GM18909 (cell line): ENCODE results near the gene MEG3.

ENCODE experiments used
- ATAC-seq: cut with Tn5 transposase; IDR thresholded peaks from one replicate; pipeline ENCODE4 v1.9.1; 2021; ENCODE audit warnings: mild to moderate bottlenecking; ENCODE audit not compliant: unreplicated experiment, poor library complexity

Gene MEG3

GRCh38 chr14:100825713-100826331 is at the start of gene MEG3:
MEG3 (plus strand) TSS chr14:100826118.
- ATAC-seq, result no peak

- ATAC-seq, result no peak
Observed at GRCh38 chr14:100776681-100777365, 49.1 kb upstream of the MEG3 start.

DNA sequence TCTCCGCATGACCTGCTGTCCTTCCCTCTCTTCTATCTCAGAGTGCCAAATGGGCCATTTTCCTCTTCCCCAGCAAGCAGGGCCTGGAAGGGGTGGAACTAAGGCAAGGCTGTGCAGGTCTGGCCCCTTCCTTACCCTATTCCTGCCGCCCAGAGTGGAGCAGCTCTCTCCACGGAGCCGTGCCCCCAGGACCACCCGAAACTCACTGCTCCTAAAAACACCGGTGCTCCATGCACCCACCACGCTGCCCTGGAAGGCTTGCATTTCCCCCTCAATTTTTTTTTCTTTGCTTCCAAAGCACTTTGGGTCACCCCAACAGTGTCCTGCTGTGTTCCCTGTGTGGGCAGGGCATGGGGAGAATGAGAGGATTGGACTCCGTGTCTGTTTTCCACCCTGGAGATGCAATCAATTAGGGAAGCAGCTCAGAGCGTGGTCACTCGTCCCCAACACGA is 48.5 kb upstream of the MEG3 start:
- no peak for ATAC-seq

GRCh38 chr14:100777818-100778525 is 47.9 kb upstream of the MEG3 start:
- no peak for ATAC-seq

DNA sequence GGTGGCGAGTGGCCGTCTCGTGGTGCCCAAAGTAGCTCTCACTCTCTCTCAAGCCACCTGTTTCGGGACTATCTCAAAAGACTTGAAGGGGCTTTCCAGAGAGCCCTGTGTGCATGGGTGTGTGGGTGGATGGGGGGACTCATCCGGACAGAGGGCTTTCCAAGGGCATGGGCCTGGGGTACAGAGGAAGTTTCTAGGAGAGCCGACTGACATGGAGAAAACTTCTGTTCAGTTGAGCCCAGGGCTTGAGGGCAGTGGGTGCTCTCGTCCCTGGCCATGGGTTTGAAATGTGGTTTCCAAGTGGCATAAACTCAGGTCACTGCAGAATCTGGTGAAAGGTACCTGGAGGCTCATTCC is 47.4 kb upstream of the MEG3 start:
- no peak for ATAC-seq

GRCh38 chr14:100778951-100779690 is 46.8 kb upstream of the MEG3 start:
- ATAC-seq, result no peak

- ATAC-seq, result no peak
Observed at GRCh38 chr14:100779691-100780080, 46.2 kb upstream of the MEG3 start.

DNA sequence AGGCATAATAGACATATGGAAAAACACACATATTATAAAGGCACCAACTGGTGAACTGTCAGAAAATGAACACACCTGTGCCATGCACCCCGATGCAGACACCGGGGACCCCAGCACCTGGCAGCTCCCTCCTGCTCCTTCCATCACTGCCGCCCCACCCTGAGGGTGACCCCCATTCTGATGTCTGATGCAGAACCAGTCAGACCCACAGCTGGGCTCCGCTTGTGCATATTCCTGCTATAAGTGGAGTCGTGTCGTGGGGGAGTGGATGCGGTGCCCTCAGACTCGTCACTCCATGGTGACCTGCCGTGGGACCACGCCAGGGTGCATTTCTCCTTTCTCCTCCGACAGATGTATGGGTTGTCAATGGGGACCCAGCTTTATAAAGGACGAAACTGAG is 45.7 kb upstream of the MEG3 start:
- ATAC-seq, result no peak

GRCh38 chr14:100780646-100781355 is 45.1 kb upstream of the MEG3 start:
- ATAC-seq, result no peak

DNA sequence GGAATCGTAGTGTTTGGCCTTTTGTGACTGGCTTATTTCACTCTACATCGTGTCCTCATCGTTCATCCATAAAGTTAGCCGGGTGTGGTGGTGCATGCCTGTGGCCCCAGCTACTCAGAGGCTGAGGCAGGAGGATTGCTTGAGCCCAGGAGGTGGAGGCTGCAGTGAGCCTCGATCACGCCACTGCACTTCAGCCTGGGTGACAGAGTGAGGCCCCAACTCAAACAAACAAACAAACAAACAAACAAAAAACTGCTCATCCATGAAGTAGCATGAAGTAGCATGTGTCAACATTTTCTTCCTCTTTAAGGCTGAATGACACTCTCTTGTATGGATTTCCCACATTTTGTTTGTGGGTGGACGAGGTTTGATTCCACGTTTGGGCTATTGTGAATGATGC is 44.0 kb upstream of the MEG3 start:
- no peak for ATAC-seq

DNA sequence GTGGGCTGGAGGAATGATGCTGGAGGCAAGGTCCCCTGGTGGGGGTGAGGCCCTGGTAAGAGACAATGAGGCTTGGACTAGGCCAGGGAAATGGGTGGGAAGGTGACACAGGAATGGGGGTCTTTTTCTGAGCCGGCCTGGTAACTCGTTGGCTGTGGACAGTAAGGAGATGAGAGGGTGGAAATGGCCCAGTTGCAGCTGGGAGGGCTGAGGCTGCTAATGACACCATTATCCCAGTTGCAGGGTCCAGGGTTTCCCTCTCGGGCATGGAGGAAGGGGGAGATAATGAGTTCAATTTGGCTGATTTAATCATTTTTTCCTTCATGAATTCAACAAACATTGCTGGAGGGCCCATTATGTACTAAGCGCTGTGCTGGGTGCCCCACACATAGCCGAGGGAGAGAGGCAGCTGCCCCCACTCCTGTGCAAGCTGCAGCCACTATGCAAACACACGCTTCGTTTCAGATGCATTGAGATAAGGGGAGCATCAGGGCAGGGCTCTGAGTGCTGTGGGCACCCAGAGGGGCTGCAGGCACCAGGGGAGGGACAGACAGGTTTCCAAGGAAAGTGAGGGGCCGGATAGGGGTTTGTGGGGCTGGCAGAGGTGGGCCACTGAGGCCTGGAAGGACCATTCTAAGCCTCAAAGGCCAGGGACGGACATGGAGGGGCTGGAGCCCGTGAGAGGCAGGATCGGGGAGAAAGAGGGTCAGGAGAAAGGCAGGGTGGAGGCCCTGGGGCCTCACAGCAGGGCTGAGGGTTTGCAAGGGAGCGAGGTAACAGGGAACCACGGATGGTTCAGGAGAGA is 43.2 kb upstream of the MEG3 start:
- no peak for ATAC-seq

- ATAC-seq, result no peak
Observed at GRCh38 chr14:100783630-100784370, 42.1 kb upstream of the MEG3 start.

DNA sequence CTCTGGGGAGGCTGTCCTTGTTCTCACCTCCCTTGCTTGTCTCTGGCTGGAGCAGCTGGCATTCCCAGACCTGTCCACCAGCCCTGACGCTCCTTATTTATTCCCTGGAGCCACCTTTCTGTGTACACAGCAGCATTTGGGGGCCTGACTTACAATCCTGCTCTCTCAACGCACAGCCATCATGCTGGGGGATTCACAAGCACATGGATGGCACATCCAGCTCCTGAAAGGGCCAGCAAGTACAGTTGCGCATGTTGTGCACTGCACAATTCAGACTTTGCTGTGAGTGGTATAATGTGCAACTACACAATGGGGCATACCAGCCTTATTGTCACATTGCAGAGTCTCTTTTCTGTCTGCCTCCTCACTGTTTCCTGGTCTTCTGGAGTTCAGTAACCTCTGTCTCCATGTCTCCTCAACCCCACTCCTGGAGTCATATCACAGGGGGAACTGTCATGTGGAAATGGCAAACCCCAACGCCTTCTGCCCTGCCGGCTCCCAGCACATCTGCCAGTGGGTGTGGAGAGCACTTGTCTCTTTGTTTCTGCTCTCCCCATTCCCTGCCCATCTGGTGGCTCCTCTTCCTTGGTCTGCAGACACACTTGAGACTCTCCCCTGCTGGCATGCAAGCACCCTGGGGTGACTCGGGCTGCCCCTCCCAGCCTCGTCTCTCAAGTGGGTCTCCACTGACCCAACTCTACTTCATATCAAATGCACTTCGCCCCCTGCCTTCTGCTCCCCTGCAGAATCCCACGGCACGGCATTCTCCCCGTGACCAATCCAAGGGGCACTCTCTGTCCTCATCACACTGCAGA is 41.2 kb upstream of the MEG3 start:
- ATAC-seq, result no peak

DNA sequence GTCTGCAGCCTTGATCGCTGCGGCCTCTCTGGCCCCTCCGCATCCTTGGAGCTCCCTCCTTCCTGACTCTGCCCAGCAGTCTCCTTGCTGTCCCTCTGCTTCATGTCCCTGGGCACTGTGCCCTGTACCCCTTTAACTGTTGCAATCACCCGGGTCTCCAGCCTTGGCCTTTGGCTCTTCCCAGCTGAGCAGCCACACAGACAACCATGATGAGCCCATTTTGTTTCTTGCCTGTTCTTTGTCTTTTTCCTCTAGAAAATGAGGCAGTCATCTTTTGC is 40.6 kb upstream of the MEG3 start:
- ATAC-seq, result no peak

DNA sequence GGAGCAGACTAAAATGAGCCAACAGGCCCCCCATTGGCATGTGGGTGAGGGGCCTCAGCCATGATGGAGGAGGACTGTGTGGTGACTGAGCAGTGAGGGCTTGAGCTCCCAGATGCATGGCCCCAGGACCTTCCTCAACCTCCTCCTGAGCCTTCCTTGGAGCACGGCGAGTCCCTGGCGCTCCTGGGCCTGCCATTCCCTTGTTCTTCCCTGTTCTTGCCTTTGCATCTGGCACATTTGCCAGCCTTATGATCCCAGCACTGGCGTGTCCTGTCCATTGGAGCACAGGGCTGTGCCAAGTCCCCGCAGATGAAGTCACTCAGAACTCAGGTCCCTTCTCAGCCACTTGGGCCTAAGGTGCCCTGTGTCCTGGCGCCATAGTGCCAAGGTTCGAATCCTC is 40.3 kb upstream of the MEG3 start:
- ATAC-seq, result no peak

DNA sequence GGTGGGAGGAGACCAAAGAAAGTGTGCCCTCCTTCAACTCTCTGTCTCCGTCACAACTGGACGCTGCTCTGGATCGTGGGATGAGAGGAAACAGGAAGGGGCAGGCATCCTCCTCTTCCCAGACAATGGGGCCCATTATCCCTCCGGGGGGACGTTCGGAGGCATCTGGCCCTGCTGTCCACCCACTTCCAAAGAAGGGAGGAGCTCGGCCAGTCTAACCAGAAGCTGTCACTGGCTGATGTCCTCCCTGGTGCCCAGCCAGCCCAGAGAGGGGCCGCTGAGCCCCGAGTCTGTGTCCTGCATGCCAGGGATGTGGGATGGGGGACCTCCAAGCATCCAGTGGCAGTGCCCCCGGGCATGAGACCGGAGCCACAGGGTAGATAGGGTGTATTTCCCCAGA is 39.8 kb upstream of the MEG3 start:
- ATAC-seq, result no peak

DNA sequence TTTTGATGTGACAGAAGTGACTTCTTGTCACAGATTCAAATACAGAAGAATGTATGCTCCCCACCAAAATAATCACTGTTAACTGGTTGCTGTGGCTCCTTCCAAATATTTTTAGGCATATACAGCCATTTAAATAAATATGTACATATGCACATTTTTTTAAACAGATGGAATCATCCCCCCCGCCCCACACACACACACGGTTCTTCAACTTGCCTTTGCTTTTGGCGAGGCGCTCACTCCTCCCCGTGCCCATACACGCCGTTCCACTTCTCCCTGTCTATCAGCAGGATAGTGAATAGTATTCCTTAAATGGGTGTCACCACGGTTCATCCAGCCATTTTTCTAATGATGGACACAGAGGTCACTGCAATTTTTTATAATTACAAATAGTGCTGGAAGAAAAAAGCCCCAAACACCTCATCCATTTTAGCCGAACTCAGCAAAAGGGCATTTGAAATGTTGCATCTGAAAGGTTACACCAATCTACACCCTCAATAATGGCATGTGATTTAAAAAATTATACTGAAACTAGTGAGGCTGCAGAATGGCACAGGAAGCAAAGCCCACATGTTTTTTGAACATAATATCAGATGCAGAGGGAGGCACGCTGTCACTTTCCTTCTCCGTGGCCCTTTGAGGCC is 39.2 kb upstream of the MEG3 start:
- no peak for ATAC-seq

GRCh38 chr14:100787659-100788058 is 38.3 kb upstream of the MEG3 start:
- no peak for ATAC-seq
